DND-41 (cell line): ENCODE results near the gene RAP2C.

ENCODE experiments used
- CTCF ChIP-seq: IDR thresholded peaks from 2 replicates; pipeline ENCODE4 v1.5.1; 2012; ENCODE audit warnings: borderline replicate concordance, low read length, moderate library complexity, mild to moderate bottlenecking; ENCODE audit not compliant: poor library complexity, severe bottlenecking; ENCODE audit errors: extremely low read depth
- EZH2 ChIP-seq: IDR thresholded peaks from 3 replicates; pipeline ENCODE4 v1.6.1; 2012; ENCODE audit warnings: borderline replicate concordance, low read depth, mild to moderate bottlenecking, moderate library complexity, low read length, inconsistent platforms; ENCODE audit not compliant: severe bottlenecking

GRCh38 chrX:132169554-132169953, 49.7 kb downstream of the RAP2C start:
- no peak for TF ChIP-seq CTCF
- no peak for TF ChIP-seq EZH2
